Lung (tissue), 12 donors: Measurements from ENCODE around the gene RFX4. TPM values are rescaled to one million over a fixed set of nuclear protein-coding genes. Genes with fewer than 3 reads are reported as not detected.

Source experiments
- ATAC-seq: fragments of 200-7000 bp; cut with Tn5 transposase; one replicate; pipeline ENCODE4 v1.9.1; 2020; ENCODE audit warnings: moderate number of reproducible peaks; ENCODE audit not compliant: insufficient read depth, low FRiP score
- DNase-seq, 3 donors: peaks; one replicate each; pipeline ENCODE4 v3.0.0-alpha.2; 2013 to 2017
- H3K27ac ChIP-seq, 2 donors: one replicate each; pipeline ENCODE4 v1.5.1; 2013; ENCODE audit warnings: mild to moderate bottlenecking in 2 of 2, moderate library complexity in 2 of 2, control low read depth in 1 of 2, inconsistent platforms in 1 of 2, low read depth in 1 of 2, low read length in 1 of 2
- H3K27me3 ChIP-seq, 3 donors: one replicate each; pipeline ENCODE4 v1.5.1; 2013; ENCODE audit warnings: low read length in 2 of 3; ENCODE audit not compliant: control insufficient read depth in 3 of 3, insufficient read depth in 3 of 3
- H3K36me3 ChIP-seq, 4 donors: one replicate each; pipeline ENCODE4 v1.5.1; 2013; ENCODE audit warnings: low read length in 4 of 4, mild to moderate bottlenecking in 1 of 4, moderate library complexity in 1 of 4; ENCODE audit not compliant: control insufficient read depth in 4 of 4, insufficient read depth in 4 of 4
- H3K4me1 ChIP-seq, 5 donors: one replicate each; pipeline ENCODE4 v1.5.1; 2013; ENCODE audit warnings: low read length in 5 of 5, mild to moderate bottlenecking in 2 of 5, moderate library complexity in 1 of 5; ENCODE audit not compliant: control insufficient read depth in 5 of 5, insufficient read depth in 5 of 5
- H3K4me3 ChIP-seq: one replicate; pipeline ENCODE4 v1.5.1; 2013; ENCODE audit warnings: mild to moderate bottlenecking, control low read depth, moderate library complexity
- H3K9ac ChIP-seq, 2 donors: one replicate each; pipeline ENCODE4 v1.5.1; 2013; ENCODE audit warnings: low read length in 2 of 2, control low read depth in 1 of 2; ENCODE audit not compliant: insufficient read depth in 1 of 2
- H3K9me3 ChIP-seq, 4 donors: one replicate each; pipeline ENCODE4 v1.5.1; 2013; ENCODE audit warnings: low read length in 3 of 4, mild to moderate bottlenecking in 1 of 4, moderate library complexity in 1 of 4; ENCODE audit not compliant: control insufficient read depth in 4 of 4, insufficient read depth in 3 of 4
- CTCF ChIP-seq: IDR thresholded peaks from 2 replicates; pipeline ENCODE4 v1.5.1; 2012; ENCODE audit warnings: mild to moderate bottlenecking; ENCODE audit errors: control extremely low read depth, extremely low read depth
- WGBS, 2 donors: extraction: QIAGEN DNeasy Blood & Tissue Kit; methylation state at CpG; one replicate each; pipeline ENCODE4 v1.1.7; 2013; 5-methylcytosine and 5-hydroxymethylcytosine counted together
- polyA plus RNA-seq, 2 donors: library from polyadenylated mRNA; stranded (reverse); fragments of 200-250 nt; gene quantifications; one replicate each; pipeline ENCODE4 v1.2.1, GENCODE V29; 2013
- total RNA-seq, 2 donors: library from RNA; depleted of rRNA in 1 of 2; stranded (reverse); fragments of >200 nt in 1 of 2; gene quantifications; one replicate each; pipeline ENCODE4 v1.2.1, GENCODE V29; 2014 to 2021
- donor health status: control.
- donor health status: control.
- donor health status: Bipolar disorder and iron deficiency.
- donor health status: healthy.
- donor health status: DM: yes; HTN: yes; CAD: no.

Gene RFX4
- total and polyA plus RNA-seq, 4 donors = not detected

GRCh38 chr12:106644335-106645073 is 61.7 kb downstream of the RFX4 start:
- no peak overlapping the region for H3K4me3 ChIP-seq
- H3K4me1 ChIP-seq = peaks cover 0 to 2% (median 0%) of the 10 kb centered on the region in 5 donors
- H3K9ac ChIP-seq = no peak overlapping the region
- ATAC-seq (no peak), DNase-seq (no peak)
- no peak for TF ChIP-seq CTCF
- no peak overlapping the region for H3K27ac ChIP-seq
- no peaks in the 10 kb centered on the region for H3K9me3 ChIP-seq
- no peaks in the 10 kb centered on the region for H3K27me3 ChIP-seq
- WGBS, 2 donors = 87 to 95% methylated on average over 16 of the region's 16 CpGs
- no peaks in the 10 kb centered on the region for H3K36me3 ChIP-seq

- DNase-seq = peak; percentile 4 to 55 (median 35)
- H3K36me3 ChIP-seq = no peaks in the 10 kb centered on the region
- H3K9ac ChIP-seq = no peak overlapping the region
- ATAC-seq = no peak
- 73 to 85% methylated on average over 16 of the region's 16 CpGs for WGBS, 2 donors
- peaks cover 0 to 2% (median 0%) of the 10 kb centered on the region in 5 donors for H3K4me1 ChIP-seq
- no peak overlapping the region for H3K4me3 ChIP-seq
- TF ChIP-seq CTCF = no peak
- no peaks in the 10 kb centered on the region for H3K9me3 ChIP-seq
- H3K27ac ChIP-seq = no peak overlapping the region
- H3K27me3 ChIP-seq = no peaks in the 10 kb centered on the region
Measured at GRCh38 chr12:106645074-106645421, 62.2 kb downstream of the RFX4 start.

GRCh38 chr12:106645465-106646330 is 62.9 kb downstream of the RFX4 start:
- no peaks in the 10 kb centered on the region for H3K9me3 ChIP-seq
- no peaks in the 10 kb centered on the region for H3K36me3 ChIP-seq
- no peak overlapping the region for H3K27ac ChIP-seq
- no peak for TF ChIP-seq CTCF
- no peak overlapping the region for H3K4me3 ChIP-seq
- peaks cover 0 to 2% (median 0%) of the 10 kb centered on the region in 5 donors for H3K4me1 ChIP-seq
- ATAC-seq (no peak), DNase-seq (no peak)
- H3K27me3 ChIP-seq = no peaks in the 10 kb centered on the region
- WGBS, 2 donors = 85 to 94% methylated on average over 6 of the region's 6 CpGs
- no peak overlapping the region for H3K9ac ChIP-seq
